AML-193 (cell line): Measurements from ENCODE around the gene HHAT.

Experiments used
- DNase-seq, 2 experiments: peaks; one replicate each; lab custom pipeline; 2025; lab: John Stamatoyannopoulos, UW

Gene HHAT

GRCh38 chr1:210723646-210724045, 394.9 kb downstream of the HHAT start:
- no peak for DNase-seq

DNA sequence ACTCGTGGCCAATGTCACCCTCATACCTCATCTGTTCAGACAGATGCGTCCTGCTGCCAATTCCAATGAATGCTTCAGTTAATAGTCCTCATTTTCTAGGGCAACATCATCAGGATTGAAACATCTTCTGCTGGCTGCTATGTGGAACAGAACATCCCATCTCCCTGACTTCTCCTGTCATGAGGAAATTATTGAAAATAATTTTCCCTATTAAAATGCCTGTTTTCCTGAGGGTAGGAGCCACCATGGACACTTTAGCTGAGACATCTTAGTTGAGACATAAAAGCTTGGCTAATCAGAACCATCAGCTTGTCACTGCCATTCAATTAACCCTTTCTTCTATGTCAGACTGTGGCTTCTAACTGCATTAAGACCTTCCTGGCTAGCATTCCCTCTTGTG, 396.1 kb downstream of the HHAT start:
- no peak for DNase-seq
